GM12801 (cell line): ENCODE data around the gene CSTPP1.

Experiments
- CTCF ChIP-seq: IDR thresholded peaks from one replicate; pipeline ENCODE4 v1.5.1; 2011; ENCODE audit warnings: control low read depth; ENCODE audit not compliant: insufficient read length; ENCODE audit errors: extremely low read depth

The CSTPP1 gene

DNA sequence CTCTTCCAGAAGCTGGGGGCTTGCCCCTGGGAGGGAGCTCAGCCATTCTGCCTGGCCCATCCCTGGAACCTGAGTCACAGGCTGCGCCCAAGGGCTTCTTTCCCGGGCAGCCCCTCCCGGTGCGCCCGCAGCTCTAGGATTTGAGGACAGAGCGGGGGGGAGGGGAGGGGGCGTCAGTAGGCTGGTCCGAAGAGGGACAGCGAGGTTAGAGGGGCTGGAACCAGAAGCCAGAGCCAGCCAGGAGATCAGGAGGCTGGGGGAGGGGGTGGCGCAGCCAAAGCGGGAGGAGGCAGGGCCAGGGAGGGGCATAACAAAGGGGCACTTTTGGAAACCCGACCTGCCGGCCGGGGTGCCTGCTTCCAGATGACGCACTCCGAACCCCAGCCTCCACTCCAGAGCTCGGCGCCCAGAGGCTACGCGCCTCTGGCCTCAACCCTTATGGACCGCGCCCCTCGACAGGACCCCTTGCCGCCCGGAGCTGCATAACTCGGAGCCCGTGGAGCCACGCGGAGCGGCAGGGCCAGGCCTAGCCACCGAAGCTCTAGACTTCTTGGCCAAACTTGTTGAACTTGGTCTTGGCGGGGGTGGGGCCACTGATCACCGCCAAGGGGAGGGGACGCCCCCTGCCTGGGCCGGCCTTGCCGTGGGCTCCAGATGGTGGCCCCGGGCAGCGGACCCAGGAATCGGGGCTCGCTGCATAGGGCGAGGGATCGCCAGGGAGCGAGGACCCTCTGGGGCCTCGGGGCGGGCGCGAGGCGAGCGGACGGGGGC, 248.9 kb downstream of the CSTPP1 start:
- no peak for TF ChIP-seq CTCF

DNA sequence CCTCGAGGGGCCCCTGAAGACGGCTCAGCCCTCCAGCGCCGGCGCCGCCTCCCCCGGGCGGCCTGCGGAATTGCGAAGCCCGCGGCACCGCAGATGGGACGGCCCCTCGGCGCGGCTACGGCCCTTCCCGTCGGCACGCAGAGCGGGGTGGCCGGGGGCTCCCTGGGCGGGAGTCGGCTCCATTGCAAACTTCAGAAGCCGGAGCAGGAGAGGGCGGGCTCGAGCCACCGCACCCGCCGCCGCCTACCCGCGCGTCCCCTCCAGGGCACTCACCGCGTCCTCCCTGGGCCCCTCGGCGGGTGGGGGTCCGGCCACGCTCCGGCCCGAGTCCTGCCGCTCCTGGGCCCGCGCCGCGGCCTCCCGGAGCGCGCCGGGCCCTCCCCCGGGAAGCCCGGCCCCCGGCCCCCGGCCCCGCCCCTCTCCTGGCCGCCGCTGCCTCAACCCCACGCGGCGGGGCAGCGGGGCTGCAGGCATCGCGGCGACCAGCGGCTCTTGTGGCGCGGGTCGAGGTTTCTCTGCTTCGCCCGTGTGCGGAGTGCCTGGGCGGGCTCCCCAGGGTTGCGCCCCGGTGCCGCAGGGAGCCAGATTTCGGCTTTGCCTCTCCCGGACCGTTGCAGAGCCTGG, 249.6 kb downstream of the CSTPP1 start, which contains the start of gene PACSIN3:
TSS of gene PACSIN3 (minus strand) at position 359 of the 624 bp plus-strand sequence. CDS start 3,707 bp downstream, outside the sequence.
- no peak for TF ChIP-seq CTCF

GRCh38 chr11:47186700-47187695, 250.4 kb downstream of the CSTPP1 start:
- TF ChIP-seq CTCF: no peak

GRCh38 chr11:47187723-47188122, 251.2 kb downstream of the CSTPP1 start:
- TF ChIP-seq CTCF: no peak

GRCh38 chr11:47188259-47188658, 251.7 kb downstream of the CSTPP1 start:
- TF ChIP-seq CTCF: no peak

- no peak for TF ChIP-seq CTCF
Observed at GRCh38 chr11:47189100-47189834, 252.7 kb downstream of the CSTPP1 start.
